GM19238 (cell line): ENCODE results near the gene PPP1R1C.
"Not testable (repeated sequence)": the region's sequence is repeated elsewhere in the genome, so short reads cannot be mapped to it uniquely, and the experiment has no call there.

Experiments
- DNase-seq: peaks from one replicate; pipeline ENCODE4 v3.0.0; 2011; ENCODE audit warnings: low spot score; ENCODE audit not compliant: insufficient read length

The PPP1R1C gene

GRCh38 chr2:181985632-181986205 lies at the start of gene PPP1R1C:
Gene PPP1R1C (plus strand): TSS chr2:181985853. CDS start chr2:181986111, 258 bp downstream.
- no peak for DNase-seq

GRCh38 chr2:181937473-181937872 lies 48.2 kb upstream of the PPP1R1C start:
- DNase-seq, result no peak

- DNase-seq, result no peak
Measured at GRCh38 chr2:181943411-181944124, 42.1 kb upstream of the PPP1R1C start.

GRCh38 chr2:181944164-181944913 lies 41.3 kb upstream of the PPP1R1C start:
- no peak for DNase-seq

- no peak for DNase-seq
Measured at GRCh38 chr2:181944914-181945291, 40.8 kb upstream of the PPP1R1C start.

GRCh38 chr2:181946444-181947127 lies 39.1 kb upstream of the PPP1R1C start:
- no peak for DNase-seq

- no peak for DNase-seq
Measured at GRCh38 chr2:181947273-181947672, 38.4 kb upstream of the PPP1R1C start.

GRCh38 chr2:181948227-181948626 lies 37.4 kb upstream of the PPP1R1C start:
- DNase-seq, result no peak

- DNase-seq, result no peak
Measured at GRCh38 chr2:181949047-181949446, 36.6 kb upstream of the PPP1R1C start.

GRCh38 chr2:181952404-181953226 lies 33.0 kb upstream of the PPP1R1C start:
- DNase-seq, result no peak

GRCh38 chr2:181953881-181954537 lies 31.6 kb upstream of the PPP1R1C start:
- DNase-seq, result peak; percentile 24

GRCh38 chr2:181954538-181954883 lies 31.1 kb upstream of the PPP1R1C start:
- DNase-seq, result no peak

GRCh38 chr2:181955010-181955409 lies 30.6 kb upstream of the PPP1R1C start:
- no peak for DNase-seq

GRCh38 chr2:181955866-181956265 lies 29.8 kb upstream of the PPP1R1C start:
- not testable (repeated sequence) for DNase-seq

- no peak for DNase-seq
Measured at GRCh38 chr2:181957668-181958067, 28.0 kb upstream of the PPP1R1C start.

GRCh38 chr2:181958726-181959125 lies 26.9 kb upstream of the PPP1R1C start:
- DNase-seq, result no peak

- DNase-seq, result no peak
Measured at GRCh38 chr2:181959508-181959907, 26.1 kb upstream of the PPP1R1C start.

- not testable (repeated sequence) for DNase-seq
Measured at GRCh38 chr2:181961167-181961566, 24.5 kb upstream of the PPP1R1C start.

GRCh38 chr2:181962142-181962541 lies 23.5 kb upstream of the PPP1R1C start:
- DNase-seq, result no peak

GRCh38 chr2:181970160-181970794 lies 15.4 kb upstream of the PPP1R1C start:
- DNase-seq, result no peak
